HepG2 (cell line): ENCODE measurements around the gene SLX9.

Source experiments
- CBX2 ChIP-seq, 2 experiments: fragments of 200-600 bp in 1 of 2; sonication (generic); formaldehyde crosslinking in 1 of 2; IDR thresholded peaks; 2 replicates each; pipeline versions ENCODE4 v1.7.0 to v1.8.1; 2018 to 2022; ENCODE audit warnings: low read depth in 2 of 2, low read length in 1 of 2, mild to moderate bottlenecking in 1 of 2, missing genetic modification reagents in 1 of 2
- ESRRA ChIP-seq: sonication (generic); formaldehyde crosslinking; IDR thresholded peaks from 2 replicates; pipeline ENCODE4 v1.5.1; 2020; ENCODE audit warnings: mild to moderate bottlenecking, low read depth, missing genetic modification reagents
- FOXA1 ChIP-seq, 2 experiments: fragments of 450-650 bp in 1 of 2; sonication (generic) in 1 of 2; formaldehyde crosslinking in 1 of 2; IDR thresholded peaks; 2 replicates each; pipeline versions ENCODE4 v1.4.0 to v1.6.1; 2016 to 2020; ENCODE audit warnings: missing genetic modification reagents in 1 of 2
- FOXA3 ChIP-seq: IDR thresholded peaks from 2 replicates; pipeline ENCODE4 v1.6.1; 2016; ENCODE audit warnings: missing genetic modification reagents, missing compliant biosample characterization
- HNRNPLL ChIP-seq: fragments of 200-400 bp; formaldehyde crosslinking; IDR thresholded peaks from 2 replicates; pipeline ENCODE4 v1.6.1; 2017; ENCODE audit warnings: mild to moderate bottlenecking, low read depth, low read length; ENCODE audit not compliant: poor library complexity, severe bottlenecking
- RFX1 ChIP-seq: fragments of 450-650 bp; IDR thresholded peaks from 2 replicates; pipeline ENCODE4 v1.6.1; 2017
- SMAD3 ChIP-seq: sonication (generic); formaldehyde crosslinking; IDR thresholded peaks from 2 replicates; pipeline ENCODE4 v1.4.0; 2020; ENCODE audit warnings: missing genetic modification reagents
- XRCC5 ChIP-seq: fragments of 200-400 bp; formaldehyde crosslinking; optimal IDR thresholded peaks from 2 replicates; pipeline ENCODE3; 2017; ENCODE audit warnings: mild to moderate bottlenecking, low read length
- ZBTB33 ChIP-seq: sonication (generic); formaldehyde crosslinking; IDR thresholded peaks from 2 replicates; pipeline ENCODE4 v1.4.0; 2020; ENCODE audit warnings: missing genetic modification reagents
- ZBTB39 ChIP-seq: sonication (generic); formaldehyde crosslinking; IDR thresholded peaks from 2 replicates; pipeline ENCODE4 v1.5.0; 2020; ENCODE audit warnings: missing genetic modification reagents
- ZBTB7A ChIP-seq: sonication (generic); formaldehyde crosslinking; IDR thresholded peaks from 2 replicates; pipeline ENCODE4 v1.8.0; 2022; ENCODE audit warnings: mild to moderate bottlenecking, missing genetic modification reagents
- ZSCAN30 ChIP-seq: sonication (generic); formaldehyde crosslinking; IDR thresholded peaks from 2 replicates; pipeline ENCODE4 v1.5.0; 2020; ENCODE audit warnings: mild to moderate bottlenecking, missing genetic modification reagents
- TF ChIP-seq, protein P1 (sequence below): IDR thresholded peaks from 2 replicates; pipeline ENCODE4 v1.6.1; 2016; ENCODE audit warnings: missing compliant biosample characterization, missing genetic modification reagents, borderline replicate concordance

DNA sequence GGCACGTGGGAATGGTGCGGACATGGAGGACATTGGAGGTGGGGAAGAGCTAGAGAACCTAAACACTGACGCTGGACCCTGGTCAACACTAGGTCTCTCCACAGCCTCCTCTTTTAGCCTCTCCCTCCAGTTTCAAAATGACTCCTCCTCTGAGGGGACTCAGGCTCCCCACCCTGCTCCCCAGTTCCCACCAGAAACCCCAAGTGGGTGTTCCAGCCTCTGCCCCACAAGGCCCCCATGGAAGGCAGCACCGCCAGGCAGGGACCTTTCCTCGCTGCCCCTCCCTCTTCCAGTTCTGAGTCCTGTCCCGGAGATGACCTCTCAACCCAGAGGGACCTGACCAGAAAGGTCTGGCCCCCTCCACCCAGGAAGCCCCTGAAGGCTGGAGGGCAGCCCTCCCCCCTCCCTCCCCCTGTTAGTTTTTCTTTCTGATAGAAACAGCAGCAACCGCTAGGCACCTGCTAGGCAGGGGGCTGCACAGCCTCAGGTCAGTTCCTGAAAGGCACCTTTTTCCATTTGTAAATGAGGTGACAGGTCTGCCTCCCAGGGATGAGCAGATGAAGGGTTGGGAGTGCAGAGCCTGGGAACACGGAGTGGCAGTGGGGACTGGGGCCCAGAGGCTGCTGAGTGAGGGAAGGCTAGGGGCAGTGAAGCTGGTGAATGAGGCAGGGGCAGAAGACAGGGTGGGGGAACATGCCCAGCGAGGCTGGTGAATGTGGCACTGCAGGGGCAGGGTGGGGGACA is 9.9 kb upstream of the SLX9 start:
- TF ChIP-seq ZBTB7A (CRISPR knock-in tag) (no peak), SMAD3 (CRISPR knock-in tag) (no peak), CBX2 (IDR thresholded peaks at IDR 0.05; ENCODE audit: low read depth, low read length) (no peak), CBX2 (CRISPR knock-in tag; IDR thresholded peaks at IDR 0.05; ENCODE audit: low read depth) (no peak), ZBTB39 (CRISPR knock-in tag) (no peak), RFX1 (no peak), ZBTB33 (CRISPR knock-in tag) (no peak), FOXA3 (CRISPR knock-in tag) (no peak), FOXA1 (IDR thresholded peaks at IDR 0.05) (no peak), FOXA1 (CRISPR knock-in tag; IDR thresholded peaks at IDR 0.05) (no peak), ESRRA (no peak), HNRNPLL (no peak), XRCC5 (no peak), ZSCAN30 (CRISPR knock-in tag) (no peak)
- TF ChIP-seq, protein P1, sequence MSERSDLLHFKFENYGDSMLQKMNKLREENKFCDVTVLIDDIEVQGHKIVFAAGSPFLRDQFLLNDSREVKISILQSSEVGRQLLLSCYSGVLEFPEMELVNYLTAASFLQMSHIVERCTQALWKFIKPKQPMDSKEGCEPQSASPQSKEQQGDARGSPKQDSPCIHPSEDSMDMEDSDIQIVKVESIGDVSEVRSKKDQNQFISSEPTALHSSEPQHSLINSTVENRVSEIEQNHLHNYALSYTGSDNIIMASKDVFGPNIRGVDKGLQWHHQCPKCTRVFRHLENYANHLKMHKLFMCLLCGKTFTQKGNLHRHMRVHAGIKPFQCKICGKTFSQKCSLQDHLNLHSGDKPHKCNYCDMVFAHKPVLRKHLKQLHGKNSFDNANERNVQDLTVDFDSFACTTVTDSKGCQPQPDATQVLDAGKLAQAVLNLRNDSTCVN (CRISPR knock-in tag) = no peak
